T-cell (primary cell): ENCODE data around the gene UNC80. TPM values are rescaled to one million over a fixed set of nuclear protein-coding genes. Genes with fewer than 3 reads are reported as not detected.

Source experiments
- ATAC-seq, 4 experiments: fragments of 200-7000 bp in 3 of 4; fragments of 150-1000 bp in 1 of 4; cut with Tn5 transposase; replicated peaks in 1 of 4; 1 replicate in 3 of 4; 2 replicates in 1 of 4; pipeline ENCODE4 v1.10.0; 2021; ENCODE audit warnings: moderate library complexity in 3 of 4, mild to moderate bottlenecking in 2 of 4, moderate number of reproducible peaks in 1 of 4
- CTCF ChIA-PET, 2 donors: fragments of 300-600 bp; sonication (Branson Sonifier 250); formaldehyde crosslinking; loops; one replicate each; lab custom pipeline; 2022; ENCODE audit warnings: antibody characterized with exemption in 2 of 2; lab: Charles Lee
- POLR2A ChIA-PET, 2 donors: fragments of 300-600 bp; sonication (Branson Sonifier 250); formaldehyde crosslinking; loops; one replicate each; lab custom pipeline; 2022; ENCODE audit warnings: antibody characterized with exemption in 2 of 2; lab: Charles Lee
- DNase-seq, 35 experiments: peaks; one replicate each; pipeline versions ENCODE4 v3.0.0 to v3.0.0-alpha.2; 2013 to 2023
- H3K27ac ChIP-seq: one replicate; pipeline ENCODE4 v1.5.1; 2013; ENCODE audit warnings: low read length
- H3K27me3 ChIP-seq, 2 experiments: replicated peaks in 1 of 2; 1 replicate in 1 of 2; 2 replicates in 1 of 2; pipeline versions ENCODE4 v1.6.1 to v1.7.0; 2013; ENCODE audit warnings: low read length in 1 of 2, mixed read lengths in 1 of 2; ENCODE audit not compliant: control insufficient read depth in 2 of 2, insufficient read depth in 2 of 2; ENCODE audit errors: extremely low read depth in 1 of 2
- H3K36me3 ChIP-seq, 2 donors: 1 replicate in 1 of 2; 2 replicates in 1 of 2; pipeline versions ENCODE4 v1.6.1 to v1.7.0; 2013; ENCODE audit warnings: low read length in 1 of 2; ENCODE audit not compliant: control insufficient read depth in 2 of 2, insufficient read depth in 1 of 2; ENCODE audit errors: extremely low read depth in 1 of 2
- H3K4me1 ChIP-seq, 2 experiments: 1 replicate in 1 of 2; 2 replicates in 1 of 2; pipeline versions ENCODE4 v1.6.1 to v1.7.0; 2013; ENCODE audit warnings: low read length in 2 of 2, mixed read lengths in 1 of 2; ENCODE audit not compliant: insufficient read depth in 2 of 2, control insufficient read depth in 1 of 2; ENCODE audit errors: extremely low read depth in 1 of 2
- H3K4me3 ChIP-seq, 2 donors: 1 replicate in 1 of 2; 2 replicates in 1 of 2; pipeline versions ENCODE4 v1.5.1 to v1.7.0; 2013; ENCODE audit warnings: mild to moderate bottlenecking in 2 of 2, low read length in 1 of 2, moderate library complexity in 1 of 2; ENCODE audit not compliant: control insufficient read depth in 1 of 2; ENCODE audit errors: extremely low read depth in 1 of 2
- H3K9me3 ChIP-seq: 2 replicates; pipeline ENCODE4 v1.7.0; 2013
- H3K27ac Mint-ChIP-seq, 2 donors: one replicate each; pipeline ENCODE4 v1.8.0; 2020 to 2021; ENCODE audit warnings: mild to moderate bottlenecking in 2 of 2, mixed read lengths in 2 of 2
- H3K27me3 Mint-ChIP-seq, 2 donors: one replicate each; pipeline ENCODE4 v1.8.0; 2021 to 2022; ENCODE audit warnings: mixed read lengths in 2 of 2
- H3K36me3 Mint-ChIP-seq: one replicate; pipeline ENCODE4 v1.8.0; 2021; ENCODE audit warnings: mixed read lengths
- H3K4me1 Mint-ChIP-seq, 3 donors: one replicate each; pipeline ENCODE4 v1.8.0; 2020 to 2022; ENCODE audit warnings: mixed read lengths in 3 of 3, mild to moderate bottlenecking in 1 of 3
- H3K4me3 Mint-ChIP-seq, 3 donors: one replicate each; pipeline ENCODE4 v1.8.0; 2020 to 2022; ENCODE audit warnings: mild to moderate bottlenecking in 3 of 3, mixed read lengths in 3 of 3, moderate library complexity in 3 of 3
- H3K9me3 Mint-ChIP-seq, 3 donors: one replicate each; pipeline ENCODE4 v1.8.0; 2020 to 2022; ENCODE audit warnings: mixed read lengths in 3 of 3
- WGBS: methylation state at CpG from one replicate; pipeline ENCODE4 v1.1.5; 2013; ENCODE audit warnings: missing lambda C conversion rate; ENCODE audit not compliant: insufficient coverage; 5-methylcytosine and 5-hydroxymethylcytosine counted together
- total RNA-seq, 35 experiments: library from RNA in 6 of 35; stranded (reverse) in 6 of 35; fragments of 120-200 nt in 1 of 35; gene quantifications; one replicate each; pipeline versions ENCODE4 v1.2.1 to v1.2.4 and lab custom pipeline; 2013 to 2026

UNC80 gene
- total RNA-seq, 5 donors from 2014 or later (not counting 1 experiment from before 2014, with no cell fraction given): 0.09 TPM; not detected in 4

- Histone ChIP-seq H3K9me3 (no peaks in the 10 kb centered on the region), H3K27me3 (no peaks in the 10 kb centered on the region), H3K4me3 (no peak overlapping the region), H3K36me3 (no peaks in the 10 kb centered on the region), H3K4me1 (no peaks in the 10 kb centered on the region), H3K27ac (no peak overlapping the region)
- H3K36me3 Mint-ChIP-seq: no peaks in the 10 kb centered on the region
- no peaks in the 10 kb centered on the region for H3K4me1 Mint-ChIP-seq
- H3K9me3 Mint-ChIP-seq: peaks cover 0 to 3% (median 0%) of the 10 kb centered on the region in 3 donors
- ChIA-PET POLR2A (no interaction called here), CTCF (no interaction called here)
- DNase-seq (no peak), ATAC-seq (no peak)
- WGBS: no CpG with 5 or more reads among the region's 4 CpGs
- H3K27ac Mint-ChIP-seq: no peak overlapping the region
- no peak overlapping the region for H3K4me3 Mint-ChIP-seq
- H3K27me3 Mint-ChIP-seq: no peaks in the 10 kb centered on the region
Observed at GRCh38 chr2:209821806-209822205, 50.2 kb downstream of the UNC80 start.

- Mint-ChIP-seq H3K36me3 (no peaks in the 10 kb centered on the region), H3K27me3 (no peaks in the 10 kb centered on the region), H3K27ac (no peak overlapping the region), H3K4me1 (no peaks in the 10 kb centered on the region), H3K4me3 (no peak overlapping the region), H3K9me3 (peaks cover 0 to 3% (median 0%) of the 10 kb centered on the region in 3 donors)
- Histone ChIP-seq H3K36me3 (no peaks in the 10 kb centered on the region), H3K27ac (no peak overlapping the region), H3K4me3 (no peak overlapping the region), H3K27me3 (no peaks in the 10 kb centered on the region), H3K9me3 (no peaks in the 10 kb centered on the region), H3K4me1 (no peaks in the 10 kb centered on the region)
- POLR2A ChIA-PET: no interaction called here
- CTCF ChIA-PET: no interaction called here
- ATAC-seq (no peak), DNase-seq (no peak)
- no CpG with 5 or more reads among the region's 3 CpGs for WGBS
Observed at GRCh38 chr2:209823484-209823883, 51.9 kb downstream of the UNC80 start.

GRCh38 chr2:209824391-209824790, 52.8 kb downstream of the UNC80 start:
- no peaks in the 10 kb centered on the region for H3K4me1 Mint-ChIP-seq
- H3K4me3 Mint-ChIP-seq: no peak overlapping the region
- WGBS: no CpG with 5 or more reads among the region's 1 CpG
- H3K27ac ChIP-seq: no peak overlapping the region
- no peak for ATAC-seq
- ChIA-PET CTCF (no interaction called here), POLR2A (no interaction called here)
- DNase-seq: no peak
- no peaks in the 10 kb centered on the region for H3K27me3 Mint-ChIP-seq
- H3K36me3 ChIP-seq: no peaks in the 10 kb centered on the region
- H3K9me3 Mint-ChIP-seq: peaks cover 0 to 3% (median 0%) of the 10 kb centered on the region in 3 donors
- no peaks in the 10 kb centered on the region for H3K9me3 ChIP-seq
- no peaks in the 10 kb centered on the region for H3K36me3 Mint-ChIP-seq
- no peaks in the 10 kb centered on the region for H3K27me3 ChIP-seq
- no peaks in the 10 kb centered on the region for H3K4me1 ChIP-seq
- no peak overlapping the region for H3K27ac Mint-ChIP-seq
- no peak overlapping the region for H3K4me3 ChIP-seq

GRCh38 chr2:209830722-209831465, 59.3 kb downstream of the UNC80 start:
- Mint-ChIP-seq H3K9me3 (no peaks in the 10 kb centered on the region), H3K27ac (no peak overlapping the region), H3K4me1 (no peaks in the 10 kb centered on the region), H3K36me3 (no peaks in the 10 kb centered on the region), H3K4me3 (no peak overlapping the region), H3K27me3 (no peaks in the 10 kb centered on the region)
- Histone ChIP-seq H3K27me3 (no peaks in the 10 kb centered on the region), H3K27ac (no peak overlapping the region), H3K4me3 (no peak overlapping the region), H3K9me3 (no peaks in the 10 kb centered on the region), H3K36me3 (no peaks in the 10 kb centered on the region), H3K4me1 (no peaks in the 10 kb centered on the region)
- no peak for ATAC-seq
- DNase-seq: no peak
- POLR2A ChIA-PET: interaction anchor here in 1 of 2 donors (0.5 kb wide), 1 partner anchor 1887 kb away, joined by 3 read pairs; no protein-coding TSS in a partner anchor
- CTCF ChIA-PET: no interaction called here
- no CpG with 5 or more reads among the region's 4 CpGs for WGBS

- Histone ChIP-seq H3K4me1 (no peaks in the 10 kb centered on the region), H3K27me3 (no peaks in the 10 kb centered on the region), H3K4me3 (no peak overlapping the region), H3K36me3 (no peaks in the 10 kb centered on the region), H3K9me3 (no peaks in the 10 kb centered on the region), H3K27ac (no peak overlapping the region)
- CTCF ChIA-PET: no interaction called here
- no peak for ATAC-seq
- H3K27me3 Mint-ChIP-seq: no peaks in the 10 kb centered on the region
- POLR2A ChIA-PET: no interaction called here
- no peak for DNase-seq
- H3K4me3 Mint-ChIP-seq: no peak overlapping the region
- no peaks in the 10 kb centered on the region for H3K4me1 Mint-ChIP-seq
- H3K36me3 Mint-ChIP-seq: no peaks in the 10 kb centered on the region
- WGBS: 78% methylated on average over 3 of the region's 5 CpGs
- no peaks in the 10 kb centered on the region for H3K9me3 Mint-ChIP-seq
- no peak overlapping the region for H3K27ac Mint-ChIP-seq
Observed at GRCh38 chr2:209834767-209835166, 63.1 kb downstream of the UNC80 start.

- Histone ChIP-seq H3K27me3 (no peaks in the 10 kb centered on the region), H3K4me1 (no peaks in the 10 kb centered on the region), H3K4me3 (no peak overlapping the region), H3K36me3 (no peaks in the 10 kb centered on the region), H3K27ac (no peak overlapping the region), H3K9me3 (no peaks in the 10 kb centered on the region)
- peaks cover 2 to 5% of the 10 kb centered on the region in 2 donors for H3K27me3 Mint-ChIP-seq
- ChIA-PET CTCF (no interaction called here), POLR2A (no interaction called here)
- H3K9me3 Mint-ChIP-seq: no peaks in the 10 kb centered on the region
- no peak overlapping the region for H3K27ac Mint-ChIP-seq
- ATAC-seq (no peak), DNase-seq (no peak)
- no peaks in the 10 kb centered on the region for H3K4me1 Mint-ChIP-seq
- no CpG with 5 or more reads among the region's 3 CpGs for WGBS
- no peak overlapping the region for H3K4me3 Mint-ChIP-seq
- H3K36me3 Mint-ChIP-seq: no peaks in the 10 kb centered on the region
Observed at GRCh38 chr2:209840434-209840833, 68.8 kb downstream of the UNC80 start.
